ENCODE measurements around the gene ZNF385A. TPM values are rescaled to one million over a fixed set of nuclear protein-coding genes. Genes with fewer than 3 reads are reported as not detected.
A peak's percentile ranks its signal among the peaks of the same experiment; 100 is the strongest.

ZNF385A gene
- total and polyA plus RNA-seq, 2 experiments from 2014 or later, result 10.9 to 21.7 TPM

DNA sequence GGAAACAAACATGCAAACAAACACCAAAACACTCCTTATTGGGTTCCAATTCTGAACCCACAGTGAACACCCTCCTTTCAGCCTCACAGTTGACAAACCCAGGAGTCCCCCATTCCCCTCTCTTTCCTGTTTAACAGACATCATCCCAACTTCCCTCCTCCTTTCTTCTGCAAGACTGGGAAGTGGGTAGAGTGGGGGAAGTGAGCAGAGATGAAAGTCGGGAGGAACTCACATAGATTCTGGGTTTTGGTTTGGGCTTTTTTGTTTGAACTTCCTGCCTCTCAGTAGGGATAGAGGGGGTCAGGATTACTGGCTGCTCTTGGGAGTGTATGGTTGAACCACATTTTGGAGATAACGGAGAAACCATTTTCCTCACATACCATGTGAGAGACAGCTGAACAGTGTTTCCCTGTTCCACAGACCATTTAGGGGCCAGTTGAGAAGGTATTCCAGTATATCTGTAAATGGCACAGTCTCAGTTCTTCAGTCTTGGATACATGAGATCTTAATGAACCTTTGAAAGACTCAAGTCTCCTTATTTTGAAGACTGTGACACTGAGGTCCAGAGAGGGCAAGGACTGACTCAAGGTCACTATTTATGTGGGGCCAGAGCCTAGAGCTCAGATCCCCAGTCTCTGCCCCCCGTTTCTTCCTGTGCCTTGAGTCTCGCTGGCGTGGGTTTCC, 16.4 kb downstream of the ZNF385A start:
- H3K9me3 Mint-ChIP-seq, result no peaks in the 10 kb centered on the region

DNA sequence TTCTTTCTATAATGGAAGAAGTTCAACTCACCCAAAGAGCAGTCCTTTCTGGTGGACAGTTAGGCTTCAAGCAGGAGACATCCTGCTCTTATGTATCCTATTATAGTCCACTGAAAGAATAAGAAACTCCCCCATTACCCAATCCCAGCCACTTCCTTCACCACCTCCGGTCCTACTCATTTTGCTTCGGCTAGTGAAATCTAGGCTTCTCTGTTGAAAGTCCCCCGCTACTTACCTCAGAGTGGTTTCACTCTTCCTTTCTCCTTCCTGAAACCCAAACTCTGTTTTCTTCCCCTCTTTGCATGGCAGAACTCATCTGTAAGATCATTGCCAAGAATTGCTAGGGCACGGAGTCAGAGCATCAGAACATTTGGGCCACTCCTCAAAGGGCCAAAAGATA, 20.1 kb downstream of the ZNF385A start, which contains the start of gene GPR84:
Gene GPR84 (minus strand): TSS at position 74 of the 400 bp plus-strand sequence. CDS start 635 bp downstream, outside the sequence.
- H4K20me1 ChIP-seq (replicated peaks; ENCODE audit: insufficient read depth), result no peaks in the 10 kb centered on the region
- H3K36me3 ChIP-seq (ENCODE audit: insufficient read depth), result no peaks in the 10 kb centered on the region
- peaks cover 10% of the 10 kb centered on the region for H3F3A ChIP-seq (replicated peaks; ENCODE audit: low read depth)
- no peak within 1 kb of the TSS for H3K27ac ChIP-seq (ENCODE audit: low read depth)
- H3K4me1 ChIP-seq (ENCODE audit: insufficient read depth), result peaks cover 23% of the 10 kb centered on the region
- no peak within 1 kb of the TSS for H2AFZ ChIP-seq
- peaks cover 29% of the 10 kb centered on the region for H3K27me3 ChIP-seq (ENCODE audit: insufficient read depth)
- no peaks in the 10 kb centered on the region for H3K9me2 ChIP-seq (ENCODE audit: insufficient read depth)
- DNase-seq (ENCODE audit: low spot score) (no peak), ATAC-seq (no peak)
- Mint-ChIP-seq H3K4me3 (no peak within 1 kb of the TSS), H3K9me3 (no peaks in the 10 kb centered on the region), H3K27me3 (ENCODE audit: insufficient read depth, low read depth, poor library complexity) (peaks cover 23% of the 10 kb centered on the region), H3K4me1 (peaks cover 21% of the 10 kb centered on the region), H3K27ac (no peak within 1 kb of the TSS), H3K36me3 (ENCODE audit: low read depth) (no peaks in the 10 kb centered on the region)
- H3K4me2 ChIP-seq, result no peak within 1 kb of the TSS
- H3K4me3 ChIP-seq, result no peak within 1 kb of the TSS
- no peaks in the 10 kb centered on the region for H3K79me2 ChIP-seq (replicated peaks; ENCODE audit: insufficient read depth)
- TF ChIP-seq, protein P1, sequence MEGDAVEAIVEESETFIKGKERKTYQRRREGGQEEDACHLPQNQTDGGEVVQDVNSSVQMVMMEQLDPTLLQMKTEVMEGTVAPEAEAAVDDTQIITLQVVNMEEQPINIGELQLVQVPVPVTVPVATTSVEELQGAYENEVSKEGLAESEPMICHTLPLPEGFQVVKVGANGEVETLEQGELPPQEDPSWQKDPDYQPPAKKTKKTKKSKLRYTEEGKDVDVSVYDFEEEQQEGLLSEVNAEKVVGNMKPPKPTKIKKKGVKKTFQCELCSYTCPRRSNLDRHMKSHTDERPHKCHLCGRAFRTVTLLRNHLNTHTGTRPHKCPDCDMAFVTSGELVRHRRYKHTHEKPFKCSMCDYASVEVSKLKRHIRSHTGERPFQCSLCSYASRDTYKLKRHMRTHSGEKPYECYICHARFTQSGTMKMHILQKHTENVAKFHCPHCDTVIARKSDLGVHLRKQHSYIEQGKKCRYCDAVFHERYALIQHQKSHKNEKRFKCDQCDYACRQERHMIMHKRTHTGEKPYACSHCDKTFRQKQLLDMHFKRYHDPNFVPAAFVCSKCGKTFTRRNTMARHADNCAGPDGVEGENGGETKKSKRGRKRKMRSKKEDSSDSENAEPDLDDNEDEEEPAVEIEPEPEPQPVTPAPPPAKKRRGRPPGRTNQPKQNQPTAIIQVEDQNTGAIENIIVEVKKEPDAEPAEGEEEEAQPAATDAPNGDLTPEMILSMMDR (conservative IDR thresholded peaks at IDR 0.05; ENCODE audit: low read depth in 2 of 2), result no peak
- no peak for TF ChIP-seq JUNB (IDR thresholded peaks at IDR 0.05; ENCODE audit: unreplicated experiment)
- TF ChIP-seq POLR2AphosphoS5 (IDR thresholded peaks at IDR 0.05; ENCODE audit: low read depth), result no peak
- TF ChIP-seq EZH2 (IDR thresholded peaks at IDR 0.05; ENCODE audit: low read depth, unreplicated experiment), result no peak
- TF ChIP-seq, protein P2, sequence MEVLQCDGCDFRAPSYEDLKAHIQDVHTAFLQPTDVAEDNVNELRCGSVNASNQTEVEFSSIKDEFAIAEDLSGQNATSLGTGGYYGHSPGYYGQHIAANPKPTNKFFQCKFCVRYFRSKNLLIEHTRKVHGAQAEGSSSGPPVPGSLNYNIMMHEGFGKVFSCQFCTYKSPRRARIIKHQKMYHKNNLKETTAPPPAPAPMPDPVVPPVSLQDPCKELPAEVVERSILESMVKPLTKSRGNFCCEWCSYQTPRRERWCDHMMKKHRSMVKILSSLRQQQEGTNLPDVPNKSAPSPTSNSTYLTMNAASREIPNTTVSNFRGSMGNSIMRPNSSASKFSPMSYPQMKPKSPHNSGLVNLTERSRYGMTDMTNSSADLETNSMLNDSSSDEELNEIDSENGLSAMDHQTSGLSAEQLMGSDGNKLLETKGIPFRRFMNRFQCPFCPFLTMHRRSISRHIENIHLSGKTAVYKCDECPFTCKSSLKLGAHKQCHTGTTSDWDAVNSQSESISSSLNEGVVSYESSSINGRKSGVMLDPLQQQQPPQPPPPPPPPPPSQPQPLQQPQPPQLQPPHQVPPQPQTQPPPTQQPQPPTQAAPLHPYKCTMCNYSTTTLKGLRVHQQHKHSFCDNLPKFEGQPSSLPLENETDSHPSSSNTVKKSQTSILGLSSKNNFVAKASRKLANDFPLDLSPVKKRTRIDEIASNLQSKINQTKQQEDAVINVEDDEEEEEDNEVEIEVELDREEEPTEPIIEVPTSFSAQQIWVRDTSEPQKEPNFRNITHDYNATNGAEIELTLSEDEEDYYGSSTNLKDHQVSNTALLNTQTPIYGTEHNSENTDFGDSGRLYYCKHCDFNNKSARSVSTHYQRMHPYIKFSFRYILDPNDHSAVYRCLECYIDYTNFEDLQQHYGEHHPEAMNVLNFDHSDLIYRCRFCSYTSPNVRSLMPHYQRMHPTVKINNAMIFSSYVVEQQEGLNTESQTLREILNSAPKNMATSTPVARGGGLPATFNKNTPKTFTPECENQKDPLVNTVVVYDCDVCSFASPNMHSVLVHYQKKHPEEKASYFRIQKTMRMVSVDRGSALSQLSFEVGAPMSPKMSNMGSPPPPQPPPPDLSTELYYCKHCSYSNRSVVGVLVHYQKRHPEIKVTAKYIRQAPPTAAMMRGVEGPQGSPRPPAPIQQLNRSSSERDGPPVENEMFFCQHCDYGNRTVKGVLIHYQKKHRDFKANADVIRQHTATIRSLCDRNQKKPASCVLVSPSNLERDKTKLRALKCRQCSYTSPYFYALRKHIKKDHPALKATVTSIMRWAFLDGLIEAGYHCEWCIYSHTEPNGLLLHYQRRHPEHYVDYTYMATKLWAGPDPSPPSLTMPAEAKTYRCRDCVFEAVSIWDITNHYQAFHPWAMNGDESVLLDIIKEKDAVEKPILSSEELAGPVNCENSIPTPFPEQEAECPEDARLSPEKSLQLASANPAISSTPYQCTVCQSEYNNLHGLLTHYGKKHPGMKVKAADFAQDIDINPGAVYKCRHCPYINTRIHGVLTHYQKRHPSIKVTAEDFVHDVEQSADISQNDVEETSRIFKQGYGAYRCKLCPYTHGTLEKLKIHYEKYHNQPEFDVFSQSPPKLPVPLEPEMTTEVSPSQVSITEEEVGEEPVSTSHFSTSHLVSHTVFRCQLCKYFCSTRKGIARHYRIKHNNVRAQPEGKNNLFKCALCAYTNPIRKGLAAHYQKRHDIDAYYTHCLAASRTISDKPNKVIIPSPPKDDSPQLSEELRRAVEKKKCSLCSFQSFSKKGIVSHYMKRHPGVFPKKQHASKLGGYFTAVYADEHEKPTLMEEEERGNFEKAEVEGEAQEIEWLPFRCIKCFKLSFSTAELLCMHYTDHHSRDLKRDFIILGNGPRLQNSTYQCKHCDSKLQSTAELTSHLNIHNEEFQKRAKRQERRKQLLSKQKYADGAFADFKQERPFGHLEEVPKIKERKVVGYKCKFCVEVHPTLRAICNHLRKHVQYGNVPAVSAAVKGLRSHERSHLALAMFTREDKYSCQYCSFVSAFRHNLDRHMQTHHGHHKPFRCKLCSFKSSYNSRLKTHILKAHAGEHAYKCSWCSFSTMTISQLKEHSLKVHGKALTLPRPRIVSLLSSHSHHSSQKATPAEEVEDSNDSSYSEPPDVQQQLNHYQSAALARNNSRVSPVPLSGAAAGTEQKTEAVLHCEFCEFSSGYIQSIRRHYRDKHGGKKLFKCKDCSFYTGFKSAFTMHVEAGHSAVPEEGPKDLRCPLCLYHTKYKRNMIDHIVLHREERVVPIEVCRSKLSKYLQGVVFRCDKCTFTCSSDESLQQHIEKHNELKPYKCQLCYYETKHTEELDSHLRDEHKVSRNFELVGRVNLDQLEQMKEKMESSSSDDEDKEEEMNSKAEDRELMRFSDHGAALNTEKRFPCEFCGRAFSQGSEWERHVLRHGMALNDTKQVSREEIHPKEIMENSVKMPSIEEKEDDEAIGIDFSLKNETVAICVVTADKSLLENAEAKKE (CRISPR knock-in tag; IDR thresholded peaks at IDR 0.05), result no peak

More for the DNA sequence above, 16.4 kb downstream of the ZNF385A start:
- no peak for ATAC-seq
- peaks cover 12% of the 10 kb centered on the region for H3K36me3 Mint-ChIP-seq (ENCODE audit: low read depth)
- Histone ChIP-seq H3K27ac (ENCODE audit: low read depth) (no peak overlapping the region), H3F3A (replicated peaks; ENCODE audit: low read depth) (peaks cover 4% of the 10 kb centered on the region), H2AFZ (peak overlapping the region; percentile 52; the same call in 1 of the 2 replicates), H3K27me3 (ENCODE audit: insufficient read depth) (peaks cover 41% of the 10 kb centered on the region), H3K9me2 (ENCODE audit: insufficient read depth) (no peaks in the 10 kb centered on the region), H3K4me3 (peak overlapping the region; percentile 65), H3K4me1 (ENCODE audit: insufficient read depth) (peaks cover 14% of the 10 kb centered on the region), H3K79me2 (replicated peaks; ENCODE audit: insufficient read depth) (no peaks in the 10 kb centered on the region), H3K36me3 (ENCODE audit: insufficient read depth) (no peaks in the 10 kb centered on the region), H4K20me1 (replicated peaks; ENCODE audit: insufficient read depth) (no peaks in the 10 kb centered on the region), H3K4me2 (peak overlapping the region; percentile 91)
- no peak overlapping the region for H3K4me3 Mint-ChIP-seq
- DNase-seq (ENCODE audit: low spot score), result no peak
- peaks cover 25% of the 10 kb centered on the region for H3K4me1 Mint-ChIP-seq
- H3K27ac Mint-ChIP-seq, result no peak overlapping the region
- TF ChIP-seq, protein P1 (conservative IDR thresholded peaks at IDR 0.05; ENCODE audit: low read depth in 2 of 2), result no peak
- no peak for TF ChIP-seq EZH2phosphoT487 (IDR thresholded peaks at IDR 0.05; ENCODE audit: unreplicated experiment)
- peaks cover 30% of the 10 kb centered on the region for H3K27me3 Mint-ChIP-seq (ENCODE audit: insufficient read depth, low read depth, poor library complexity)
